Activated T-helper 1 cell treated with anti-CD3 and anti-CD28 coated beads, Interleukin-12 subunit alpha, Interleukin-12 subunit beta, Interleukin-2, Interleukin-4 antibody, amounts not matched to agents 30 ng/mL and 10 ng/mL and 1 ng/mL, durations not matched to agents 14 hours and 24 hours and 36 hours (primary cell): ENCODE results near the gene MYO18A. TPM values are rescaled to one million over a fixed set of nuclear protein-coding genes. Genes with fewer than 3 reads are reported as not detected.

Experiments used
- DNase-seq: peaks from one replicate; pipeline ENCODE4 v3.0.0; 2021; ENCODE audit warnings: low spot score
- H3K27ac Mint-ChIP-seq: one replicate; pipeline ENCODE4 v1.8.0; 2021; ENCODE audit warnings: mild to moderate bottlenecking, mixed read lengths
- H3K27me3 Mint-ChIP-seq: one replicate; pipeline ENCODE4 v1.8.0; 2022; ENCODE audit warnings: mild to moderate bottlenecking, moderate library complexity, mixed read lengths; ENCODE audit not compliant: insufficient read depth
- H3K36me3 Mint-ChIP-seq: one replicate; pipeline ENCODE4 v1.8.0; 2021; ENCODE audit warnings: low read depth, mixed read lengths
- H3K4me1 Mint-ChIP-seq: one replicate; pipeline ENCODE4 v1.8.0; 2021; ENCODE audit warnings: low read depth, mixed read lengths
- H3K4me3 Mint-ChIP-seq: one replicate; pipeline ENCODE4 v1.8.0; 2021; ENCODE audit warnings: mild to moderate bottlenecking, moderate library complexity, mixed read lengths
- H3K9me3 Mint-ChIP-seq: one replicate; pipeline ENCODE4 v1.8.0; 2021; ENCODE audit warnings: mixed read lengths
- intact Hi-C: fragments of 100-400 bp; cut with micrococcal nuclease; formaldehyde crosslinking; loops from one replicate; pipeline ENCODE4 v1.15.1; 2024
- total RNA-seq: library from RNA; stranded (reverse); gene quantifications from 2 replicates; pipeline ENCODE4 v1.2.3, GENCODE V29; 2022

Gene MYO18A
- total RNA-seq, 1 donor from 2014 or later: 40.5 TPM

DNA sequence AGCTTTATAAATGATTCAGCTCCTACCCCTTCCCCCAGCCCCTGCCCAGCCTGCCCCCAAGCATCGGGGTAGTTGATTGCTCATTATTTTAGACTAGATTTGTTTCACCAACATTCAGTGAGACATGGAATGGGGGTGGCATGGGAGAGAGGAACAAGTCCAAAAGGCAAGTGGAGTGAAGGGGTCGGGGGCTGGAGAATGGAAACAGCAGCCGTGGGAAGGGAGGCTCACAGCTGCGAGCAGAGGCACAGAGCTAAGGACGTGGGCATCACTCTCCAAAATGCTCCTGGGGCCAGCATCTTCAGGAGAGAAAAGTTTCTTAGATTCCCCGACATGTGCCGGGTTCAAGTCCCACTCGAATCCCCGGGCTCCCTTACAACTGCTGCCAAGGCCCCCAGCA, 118.0 kb downstream of the MYO18A start:
- no peak for DNase-seq
- intact Hi-C loops: no loop called here
- Mint-ChIP-seq H3K4me1 (no peaks in the 10 kb centered on the region), H3K27me3 (peaks cover 3% of the 10 kb centered on the region), H3K9me3 (no peaks in the 10 kb centered on the region), H3K27ac (no peak overlapping the region), H3K36me3 (no peaks in the 10 kb centered on the region), H3K4me3 (no peak overlapping the region)

DNA sequence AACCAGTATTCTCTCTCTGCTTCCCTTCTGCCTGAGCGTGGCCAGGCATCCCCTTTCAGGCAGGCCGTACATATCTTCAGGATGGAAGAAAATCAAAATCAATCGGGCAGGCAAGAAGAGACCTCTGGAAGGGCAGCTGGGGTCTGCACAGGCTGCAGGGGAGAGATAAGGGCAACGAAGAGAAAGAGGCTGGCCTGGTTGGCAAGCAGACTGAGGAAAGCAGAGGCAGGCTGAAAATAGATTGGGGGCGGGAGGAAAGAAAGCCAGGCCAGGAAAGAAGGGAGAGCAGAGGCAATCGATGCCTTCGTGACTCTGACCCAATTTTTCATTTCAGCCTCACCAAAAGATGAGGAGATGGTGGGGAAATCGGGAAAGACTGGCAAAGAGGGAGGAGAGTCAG, 119.2 kb downstream of the MYO18A start:
- no peaks in the 10 kb centered on the region for H3K9me3 Mint-ChIP-seq
- H3K4me1 Mint-ChIP-seq: no peaks in the 10 kb centered on the region
- DNase-seq: no peak
- no peak overlapping the region for H3K27ac Mint-ChIP-seq
- H3K36me3 Mint-ChIP-seq: no peaks in the 10 kb centered on the region
- intact Hi-C loops: no loop called here
- H3K4me3 Mint-ChIP-seq: no peak overlapping the region
- peaks cover 3% of the 10 kb centered on the region for H3K27me3 Mint-ChIP-seq

DNA sequence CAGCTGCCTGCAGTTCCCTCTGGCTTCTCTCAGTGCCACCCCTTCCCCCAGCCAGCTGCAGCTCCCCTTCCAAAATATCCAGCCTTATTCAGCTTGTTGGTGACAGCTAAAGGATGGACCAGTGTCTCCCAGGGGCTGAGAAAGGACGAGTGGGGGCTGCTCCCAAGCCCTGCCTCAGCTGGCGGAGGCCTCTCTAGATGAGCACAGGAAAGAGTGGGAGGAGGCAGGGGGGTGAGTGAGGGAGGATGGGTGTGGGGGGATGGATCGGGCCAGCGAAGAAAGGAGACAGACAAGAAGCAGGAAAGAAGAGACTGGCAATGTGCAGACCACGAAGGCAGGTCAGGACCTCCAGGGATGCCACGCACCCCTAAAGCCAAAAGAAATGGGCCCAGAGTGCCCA, 119.7 kb downstream of the MYO18A start:
- no peak for DNase-seq
- Mint-ChIP-seq H3K9me3 (no peaks in the 10 kb centered on the region), H3K36me3 (no peaks in the 10 kb centered on the region), H3K4me3 (no peak overlapping the region), H3K4me1 (no peaks in the 10 kb centered on the region), H3K27ac (no peak overlapping the region), H3K27me3 (peaks cover 3% of the 10 kb centered on the region)
- intact Hi-C loops: no loop called here

DNA sequence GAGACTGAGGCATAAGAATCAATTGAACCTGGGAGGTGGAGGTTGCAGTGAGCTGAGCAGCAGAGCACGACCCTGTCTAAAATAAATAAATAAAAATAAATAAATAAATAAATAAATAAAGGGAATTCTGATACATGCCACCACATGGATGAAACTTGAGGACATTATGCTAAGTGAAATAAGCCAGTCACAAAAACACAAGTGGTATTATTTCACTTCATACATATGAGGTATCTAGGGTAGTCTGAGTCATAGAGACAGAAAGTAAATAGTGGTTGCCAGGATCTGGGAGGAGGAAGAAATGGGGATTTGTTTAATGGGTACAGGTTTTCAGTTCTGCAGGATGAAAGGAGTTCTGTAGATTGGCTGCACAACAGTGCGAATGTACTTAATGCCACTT, 120.9 kb downstream of the MYO18A start:
- H3K4me1 Mint-ChIP-seq: no peaks in the 10 kb centered on the region
- H3K9me3 Mint-ChIP-seq: no peaks in the 10 kb centered on the region
- H3K27ac Mint-ChIP-seq: no peak overlapping the region
- intact Hi-C loops: no loop called here
- H3K27me3 Mint-ChIP-seq: peaks cover 3% of the 10 kb centered on the region
- H3K4me3 Mint-ChIP-seq: no peak overlapping the region
- no peaks in the 10 kb centered on the region for H3K36me3 Mint-ChIP-seq
- DNase-seq: no peak

DNA sequence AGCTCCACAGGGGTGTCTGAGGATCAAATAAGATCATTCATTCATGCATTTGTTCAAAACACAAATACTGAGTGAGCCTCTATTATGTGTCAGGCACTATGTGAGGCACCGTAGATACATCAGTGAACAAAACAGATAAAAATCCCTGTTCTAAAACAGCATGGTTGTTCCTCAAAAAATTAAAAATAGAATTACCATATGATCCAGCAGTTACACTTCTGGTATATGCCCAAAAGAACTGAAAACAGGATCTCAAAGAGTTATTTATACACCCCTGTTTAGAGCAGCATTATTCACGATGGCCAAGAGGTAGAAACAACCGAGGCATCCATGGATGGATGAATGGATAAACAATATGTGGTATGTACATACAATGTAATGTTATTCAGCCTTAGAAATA, 121.8 kb downstream of the MYO18A start:
- Mint-ChIP-seq H3K27ac (no peak overlapping the region), H3K36me3 (no peaks in the 10 kb centered on the region), H3K27me3 (peaks cover 3% of the 10 kb centered on the region), H3K4me1 (no peaks in the 10 kb centered on the region), H3K9me3 (no peaks in the 10 kb centered on the region), H3K4me3 (no peak overlapping the region)
- no peak for DNase-seq
- intact Hi-C loops: no loop called here

DNA sequence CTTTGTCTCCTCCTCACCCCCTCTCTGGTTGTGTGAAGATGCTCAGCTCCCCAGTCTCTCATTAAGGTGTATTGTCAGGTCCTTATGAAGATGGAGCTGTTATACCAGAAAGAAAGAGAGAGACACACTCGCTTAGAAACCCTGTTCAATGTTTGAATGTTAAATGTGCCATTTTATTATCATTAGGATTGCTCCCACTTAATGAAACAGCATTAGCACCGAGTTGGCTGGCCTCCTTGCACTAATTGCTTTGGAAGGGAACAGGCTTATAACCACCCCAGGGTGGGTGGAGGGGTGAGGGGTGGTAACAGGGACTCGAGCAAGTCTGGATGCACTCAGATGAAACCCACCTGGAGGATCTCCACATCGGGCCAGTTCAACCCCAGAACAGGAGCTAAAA, 122.8 kb downstream of the MYO18A start:
- Mint-ChIP-seq H3K27me3 (peaks cover 3% of the 10 kb centered on the region), H3K9me3 (no peaks in the 10 kb centered on the region), H3K4me3 (no peak overlapping the region), H3K36me3 (no peaks in the 10 kb centered on the region), H3K4me1 (no peaks in the 10 kb centered on the region), H3K27ac (no peak overlapping the region)
- intact Hi-C loops: no loop called here
- DNase-seq: no peak

DNA sequence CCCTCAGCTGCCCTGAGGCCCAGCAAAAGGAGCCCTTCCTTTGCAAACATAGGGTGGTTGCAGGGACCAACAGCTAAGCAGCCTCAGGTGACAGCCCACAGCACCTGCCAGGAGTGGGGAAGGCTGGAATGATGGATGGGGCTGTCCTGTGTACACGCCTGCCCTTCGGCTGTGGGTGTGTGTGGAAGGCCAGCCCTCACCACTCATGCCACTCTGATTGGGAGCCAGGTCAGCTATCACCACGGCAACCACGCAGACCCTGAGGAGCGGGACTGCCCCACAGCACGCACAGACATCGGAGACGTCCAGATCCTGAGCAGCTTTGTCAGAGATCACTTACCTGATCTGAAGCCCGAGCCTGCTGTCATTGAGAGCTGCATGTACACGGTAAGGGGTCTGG, 125.4 kb downstream of the MYO18A start:
- H3K4me3 Mint-ChIP-seq: no peak overlapping the region
- H3K36me3 Mint-ChIP-seq: no peaks in the 10 kb centered on the region
- H3K9me3 Mint-ChIP-seq: no peaks in the 10 kb centered on the region
- intact Hi-C loops: no loop called here
- H3K27ac Mint-ChIP-seq: no peak overlapping the region
- DNase-seq: no peak
- no peaks in the 10 kb centered on the region for H3K4me1 Mint-ChIP-seq
- H3K27me3 Mint-ChIP-seq: peaks cover 5% of the 10 kb centered on the region

DNA sequence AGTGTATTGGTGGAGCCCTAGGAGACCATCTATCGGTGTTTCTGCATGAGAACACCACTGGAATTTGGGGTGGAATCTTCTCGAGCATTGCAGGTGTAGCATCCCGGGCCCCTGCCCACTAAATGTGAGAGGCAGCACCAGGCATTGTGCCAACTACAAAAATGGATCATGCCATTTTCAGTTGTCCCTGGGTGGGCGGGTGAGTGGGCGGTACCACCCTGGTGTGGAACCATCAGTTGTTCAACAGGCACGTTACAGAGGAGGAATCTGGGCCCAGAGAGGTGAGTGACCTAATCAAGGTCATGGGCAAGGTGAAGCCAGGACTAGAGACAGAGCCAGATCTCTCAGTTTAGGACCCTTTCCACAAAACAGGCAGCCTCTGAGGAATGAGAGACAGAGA, 128.5 kb downstream of the MYO18A start:
- no peak overlapping the region for H3K4me3 Mint-ChIP-seq
- intact Hi-C loops: no loop called here
- DNase-seq: no peak
- peaks cover 5% of the 10 kb centered on the region for H3K4me1 Mint-ChIP-seq
- H3K36me3 Mint-ChIP-seq: no peaks in the 10 kb centered on the region
- peaks cover 13% of the 10 kb centered on the region for H3K27me3 Mint-ChIP-seq
- H3K27ac Mint-ChIP-seq: no peak overlapping the region
- no peaks in the 10 kb centered on the region for H3K9me3 Mint-ChIP-seq

DNA sequence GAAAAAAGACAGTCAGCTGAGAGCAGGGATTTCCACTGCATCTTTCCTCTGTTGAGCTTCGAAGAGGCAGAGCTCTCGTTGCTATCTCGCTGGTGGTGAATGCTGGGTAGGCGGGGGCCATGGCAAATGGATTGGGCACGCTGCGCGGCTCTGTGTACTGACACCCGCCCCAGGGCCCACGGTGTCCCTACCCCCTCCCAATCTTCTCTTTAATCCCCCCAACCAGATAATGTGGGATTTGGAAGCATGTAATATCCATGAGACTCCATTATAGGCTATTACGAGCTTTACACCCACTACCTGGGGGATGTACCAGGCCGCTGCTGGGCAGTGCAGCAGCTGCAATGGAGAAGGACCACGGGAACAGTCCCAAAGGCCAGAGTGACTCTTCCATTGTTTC, 129.0 kb downstream of the MYO18A start:
- Mint-ChIP-seq H3K4me1 (peaks cover 5% of the 10 kb centered on the region), H3K9me3 (no peaks in the 10 kb centered on the region), H3K36me3 (no peaks in the 10 kb centered on the region), H3K27me3 (peaks cover 14% of the 10 kb centered on the region), H3K4me3 (no peak overlapping the region), H3K27ac (no peak overlapping the region)
- no peak for DNase-seq
- intact Hi-C loops: no loop called here

DNA sequence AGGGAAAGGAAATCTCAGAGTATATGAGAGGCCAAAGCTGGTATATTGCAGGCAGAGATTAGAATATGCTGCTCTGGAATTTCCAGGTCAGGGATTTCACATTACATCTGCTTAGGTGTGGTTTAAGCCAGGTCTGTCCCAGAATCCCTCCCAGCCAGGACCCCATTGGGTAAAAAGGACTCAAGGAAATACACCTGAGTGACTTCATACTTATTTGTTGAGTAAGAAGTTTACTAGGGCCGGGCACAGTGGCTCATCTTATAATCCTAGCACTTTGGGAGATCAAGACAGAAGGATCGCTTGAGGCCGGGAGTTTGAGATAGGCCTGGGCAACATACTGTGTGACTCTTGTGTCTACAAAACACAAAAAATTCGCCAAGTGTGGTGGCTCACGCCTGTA, 130.0 kb downstream of the MYO18A start:
- Mint-ChIP-seq H3K27me3 (peaks cover 15% of the 10 kb centered on the region), H3K9me3 (no peaks in the 10 kb centered on the region), H3K4me1 (peaks cover 5% of the 10 kb centered on the region), H3K27ac (no peak overlapping the region), H3K36me3 (no peaks in the 10 kb centered on the region), H3K4me3 (no peak overlapping the region)
- intact Hi-C loops: no loop called here
- DNase-seq: no peak

DNA sequence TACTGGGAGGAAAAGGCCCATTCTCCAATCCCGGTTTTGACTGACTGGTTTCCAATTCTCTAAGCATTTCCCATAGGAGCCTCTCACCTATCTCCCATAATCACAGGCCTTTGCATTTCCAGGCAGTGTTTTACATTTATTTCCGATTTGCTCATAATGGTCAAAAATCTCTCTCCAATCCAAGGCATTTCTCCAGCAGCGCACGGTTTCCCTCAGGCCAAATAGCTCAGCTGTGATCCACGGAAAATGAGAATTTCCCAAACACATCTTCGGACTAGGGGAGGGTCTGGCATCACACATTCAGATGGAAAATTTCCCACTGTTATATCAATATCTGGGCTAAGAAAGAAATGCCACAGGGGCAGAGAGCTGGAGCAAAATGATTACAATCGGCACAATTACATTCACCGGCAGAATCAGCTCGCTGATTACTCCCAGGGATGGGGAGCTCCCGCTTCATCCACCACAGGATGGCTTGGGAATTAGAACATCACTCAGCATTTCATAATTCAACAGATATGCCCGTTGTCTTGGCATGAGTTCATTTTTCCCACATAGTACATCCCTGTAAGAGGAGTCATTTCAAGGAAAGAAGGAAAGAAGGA, 130.6 kb downstream of the MYO18A start:
- Mint-ChIP-seq H3K27ac (no peak overlapping the region), H3K4me3 (no peak overlapping the region), H3K9me3 (no peaks in the 10 kb centered on the region), H3K4me1 (peaks cover 5% of the 10 kb centered on the region), H3K36me3 (no peaks in the 10 kb centered on the region), H3K27me3 (peaks cover 15% of the 10 kb centered on the region)
- intact Hi-C loops: no loop called here
- no peak for DNase-seq

DNA sequence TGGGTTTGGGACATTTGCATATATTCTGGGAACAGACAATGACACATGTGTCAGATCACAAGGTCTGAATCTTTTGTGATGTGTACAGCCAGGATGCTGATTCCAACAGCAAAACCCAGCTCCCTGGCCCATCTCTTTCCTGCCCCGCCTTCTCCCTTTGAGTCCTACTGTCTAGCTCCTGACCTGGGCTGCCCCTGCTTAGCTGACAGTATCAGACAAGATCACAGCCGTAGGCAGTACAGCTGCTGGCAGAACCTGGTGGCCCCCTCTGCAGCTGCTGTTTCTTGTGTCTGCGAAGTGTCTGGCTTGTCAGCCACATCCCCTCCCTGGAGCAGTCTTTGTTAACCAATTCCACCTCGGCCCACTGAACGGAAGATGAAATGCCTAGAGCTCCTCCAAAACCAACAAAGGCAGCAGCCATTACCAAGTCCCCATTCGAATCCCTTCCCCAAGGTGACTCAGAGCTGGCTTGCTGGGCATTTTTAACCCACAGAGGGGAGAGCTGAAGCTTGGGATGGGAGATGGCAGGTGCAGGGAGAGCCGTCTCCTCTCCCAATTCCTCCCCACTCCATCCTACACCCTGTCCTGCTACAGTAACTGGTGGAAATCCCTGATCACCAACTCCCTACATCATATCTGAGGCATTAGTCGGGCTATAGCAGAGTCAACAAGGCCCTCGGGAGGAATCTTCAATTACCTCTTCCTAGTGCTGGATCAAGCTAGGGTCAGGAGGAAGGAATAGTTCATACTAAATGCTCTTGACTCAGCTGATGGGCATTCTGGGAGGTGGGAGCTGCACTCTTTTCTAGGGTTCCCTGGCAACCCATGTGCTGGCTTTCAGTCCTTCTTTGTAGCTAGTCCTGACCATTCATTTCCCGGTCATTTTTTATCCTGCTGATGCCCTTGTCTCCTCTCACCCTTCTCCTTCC, 131.5 kb downstream of the MYO18A start:
- Mint-ChIP-seq H3K4me1 (peaks cover 5% of the 10 kb centered on the region), H3K9me3 (no peaks in the 10 kb centered on the region), H3K36me3 (no peaks in the 10 kb centered on the region), H3K27ac (no peak overlapping the region), H3K4me3 (no peak overlapping the region), H3K27me3 (peaks cover 15% of the 10 kb centered on the region)
- intact Hi-C loops: no loop called here
- no peak for DNase-seq

DNA sequence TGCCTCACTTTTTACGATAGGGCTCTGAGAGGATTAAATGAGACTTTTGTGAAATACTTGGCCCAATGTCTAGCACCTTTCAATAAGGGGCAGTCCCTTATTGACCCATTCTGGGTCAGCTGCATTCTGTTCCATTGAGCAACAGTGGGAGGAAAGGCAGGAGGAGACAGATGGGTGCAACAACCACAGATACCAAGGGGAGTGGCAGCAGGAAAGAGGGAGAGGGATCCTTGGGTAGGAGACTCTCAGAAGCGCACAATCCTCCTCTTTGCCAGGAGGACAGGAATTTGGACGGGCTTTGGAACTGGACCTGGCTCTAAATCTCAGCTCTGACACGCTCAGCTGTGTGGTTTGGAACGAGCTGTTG, 133.7 kb downstream of the MYO18A start:
- Mint-ChIP-seq H3K36me3 (no peaks in the 10 kb centered on the region), H3K27me3 (peaks cover 10% of the 10 kb centered on the region), H3K9me3 (no peaks in the 10 kb centered on the region), H3K4me3 (no peak overlapping the region), H3K27ac (no peak overlapping the region), H3K4me1 (peaks cover 5% of the 10 kb centered on the region)
- no peak for DNase-seq
- intact Hi-C loops: no loop called here
